SK-N-MC (cell line): ENCODE measurements around the gene A4GALT.
A peak's percentile ranks its signal among the peaks of the same experiment; 100 is the strongest.

Experiments
- DNase-seq: peaks from one replicate; pipeline ENCODE4 v3.0.0-alpha.2; 2011; ENCODE audit warnings: low read depth, low spot score
- H3K27ac ChIP-seq: fragments of 200-600 bp; sonication (generic); 2 replicates; pipeline ENCODE4 v1.5.1; 2016; ENCODE audit warnings: mixed run types
- H3K36me3 ChIP-seq: fragments of 200-600 bp; sonication (generic); 2 replicates; pipeline ENCODE4 v1.6.1; 2017; ENCODE audit warnings: antibody characterized with exemption, low read length, mixed read lengths; ENCODE audit not compliant: insufficient read depth
- H3K4me3 ChIP-seq: fragments of 200-600 bp; sonication (generic); 2 replicates; pipeline ENCODE4 v1.5.1; 2016
- H3K9ac ChIP-seq: fragments of 200-600 bp; sonication (generic); 2 replicates; pipeline ENCODE4 v1.8.0; 2017; ENCODE audit warnings: mixed run types, mixed read lengths; ENCODE audit not compliant: insufficient read length
- H3K9me3 ChIP-seq: fragments of 200-600 bp; sonication (generic); 2 replicates; pipeline ENCODE4 v1.6.1; 2017; ENCODE audit warnings: low read depth, mild to moderate bottlenecking, antibody characterized with exemption, low read length, moderate library complexity, mixed read lengths
- EZH2 ChIP-seq: fragments of 200-600 bp; sonication (generic); IDR thresholded peaks from one replicate; pipeline ENCODE4 v1.6.1; 2017; ENCODE audit warnings: antibody characterized with exemption
- FOXP2 ChIP-seq: optimal IDR thresholded peaks from 2 replicates; pipeline ENCODE3; 2011; ENCODE audit warnings: mild to moderate bottlenecking, moderate library complexity; ENCODE audit not compliant: insufficient read depth; ENCODE audit errors: extremely low read length, control extremely low read depth
- POLR2AphosphoS5 ChIP-seq: IDR thresholded peaks from 2 replicates; pipeline ENCODE4 v1.6.1; 2012; ENCODE audit warnings: mild to moderate bottlenecking, low read depth, low read length, borderline replicate concordance

A4GALT gene

DNA sequence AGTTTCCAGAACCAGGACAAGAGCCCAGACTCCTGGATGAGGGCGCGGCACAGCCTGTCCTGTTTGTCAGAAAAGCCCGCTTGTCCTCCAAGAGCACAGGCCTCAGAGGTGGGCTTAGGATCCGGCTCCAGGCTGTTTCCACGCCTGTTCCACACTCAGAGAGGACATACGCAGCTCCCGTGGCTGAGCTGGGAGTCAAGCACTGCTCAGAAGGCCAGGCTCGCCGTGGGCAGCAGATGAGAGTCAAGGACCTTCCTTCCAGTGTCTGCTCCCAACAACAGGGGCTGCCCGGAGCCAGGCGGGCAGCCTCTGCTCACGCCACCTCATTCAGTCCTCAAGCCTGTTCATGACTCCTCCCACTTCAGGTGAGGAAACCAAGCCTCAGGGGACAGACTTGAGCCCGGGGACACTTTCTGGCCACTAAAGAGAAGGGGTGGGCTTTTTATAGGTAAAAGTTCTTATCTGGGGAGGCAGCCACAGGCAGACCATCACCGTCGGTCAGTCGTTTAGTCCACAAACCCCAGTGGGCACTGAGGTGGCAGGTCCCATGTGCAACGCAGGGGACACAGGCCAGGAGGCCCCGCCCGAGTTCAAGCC is 75.2 kb downstream of the A4GALT start:
- H3K9ac ChIP-seq, result peak overlapping the region; percentile 49
- H3K9me3 ChIP-seq, result no peaks in the 10 kb centered on the region
- peak overlapping the region; percentile 42; the same call in 1 of the 2 replicates for H3K4me3 ChIP-seq
- peak overlapping the region; percentile 76 for H3K27ac ChIP-seq
- H3K36me3 ChIP-seq, result no peaks in the 10 kb centered on the region
- TF ChIP-seq EZH2, result no peak
- no peak for DNase-seq

DNA sequence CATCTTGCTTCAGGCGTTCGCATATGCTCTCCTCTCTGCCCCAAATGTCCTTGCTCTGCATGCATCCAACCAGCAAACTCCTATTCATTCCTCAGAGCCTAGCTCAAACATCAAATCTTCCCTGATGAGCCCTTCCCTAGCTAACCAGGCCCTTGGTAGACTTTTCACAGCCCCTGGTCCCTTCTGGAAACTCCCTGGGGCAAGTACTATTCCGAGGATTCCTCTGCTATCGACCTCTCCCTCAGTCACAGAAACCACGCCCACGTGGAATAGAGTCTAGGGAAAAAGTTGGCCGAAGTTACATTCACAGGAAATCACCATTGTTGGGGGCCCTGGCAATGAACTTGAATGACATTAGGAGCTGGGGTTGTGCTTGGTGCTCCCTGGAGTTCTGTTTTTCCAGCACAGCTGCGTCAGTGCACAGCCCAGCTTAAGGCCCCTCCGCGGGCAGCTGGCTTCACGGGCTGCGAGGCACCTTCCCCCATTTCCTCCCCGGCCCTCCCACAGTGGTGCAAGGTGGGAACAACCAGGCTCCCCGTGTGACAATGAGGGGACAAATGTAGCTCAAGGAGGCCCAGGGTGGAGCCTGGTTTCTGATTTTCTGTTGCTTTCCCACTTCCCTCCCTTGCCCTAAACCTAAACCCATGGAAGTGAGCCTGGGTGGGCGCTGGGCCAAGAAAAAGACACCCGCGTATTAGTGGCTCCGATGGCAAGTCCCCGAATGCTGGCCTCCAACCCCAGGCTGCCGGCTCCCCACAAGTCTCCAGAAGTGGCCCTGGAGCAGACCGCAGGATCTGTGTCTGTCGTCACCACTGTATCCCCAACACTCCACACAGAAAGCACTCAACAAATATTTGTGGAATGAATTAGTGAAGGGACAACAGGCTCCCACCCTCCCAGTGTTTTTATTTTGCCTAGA is 76.0 kb downstream of the A4GALT start:
- no peaks in the 10 kb centered on the region for H3K9me3 ChIP-seq
- no peak for DNase-seq
- peak overlapping the region; percentile 49 for H3K9ac ChIP-seq
- peak overlapping the region; percentile 42 for H3K4me3 ChIP-seq
- no peaks in the 10 kb centered on the region for H3K36me3 ChIP-seq
- TF ChIP-seq EZH2 (no peak), POLR2AphosphoS5 (no peak), FOXP2 (no peak)
- H3K27ac ChIP-seq, result peak overlapping the region; percentile 76

DNA sequence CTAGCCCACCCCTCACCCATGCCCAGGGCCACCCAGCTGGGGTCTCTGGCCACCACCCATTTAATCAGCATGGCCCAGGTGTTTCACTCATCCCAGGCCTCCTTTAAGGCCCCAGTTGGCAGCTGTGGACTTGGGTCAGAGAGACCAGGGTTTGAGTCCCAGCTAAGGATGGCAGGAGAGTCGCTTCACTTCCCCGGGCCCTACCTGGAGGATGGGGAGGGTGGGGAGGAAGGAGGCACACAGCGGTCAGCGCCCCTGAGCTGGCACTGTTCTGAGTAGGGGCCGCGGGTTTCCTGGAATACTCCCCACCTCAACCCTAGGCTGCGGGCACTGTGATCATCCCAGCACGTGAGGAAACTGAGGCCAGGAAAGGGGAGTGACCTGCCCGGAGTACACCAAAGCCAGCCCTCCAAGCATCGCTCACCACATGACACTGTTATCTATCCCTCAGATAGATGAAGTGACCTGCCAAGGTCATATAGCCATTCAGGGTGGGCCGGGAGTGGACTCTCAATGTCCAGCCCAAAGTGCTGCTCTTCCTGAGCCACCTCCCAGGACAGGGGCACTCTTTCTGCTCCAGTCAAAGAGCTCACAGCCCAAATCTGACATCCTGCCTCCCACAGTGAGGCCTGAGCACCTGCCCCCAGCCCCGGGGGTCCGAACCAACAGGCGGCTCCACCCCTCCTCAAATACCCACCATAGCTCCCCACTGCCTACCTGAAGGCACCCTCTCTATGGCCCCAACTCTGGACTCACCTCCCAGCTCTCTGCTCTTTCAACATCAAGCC is 76.8 kb downstream of the A4GALT start:
- H3K9me3 ChIP-seq, result no peaks in the 10 kb centered on the region
- H3K36me3 ChIP-seq, result no peaks in the 10 kb centered on the region
- H3K27ac ChIP-seq, result no peak overlapping the region
- no peak overlapping the region for H3K9ac ChIP-seq
- TF ChIP-seq POLR2AphosphoS5 (no peak), EZH2 (no peak), FOXP2 (no peak)
- no peak overlapping the region for H3K4me3 ChIP-seq
- DNase-seq, result no peak

DNA sequence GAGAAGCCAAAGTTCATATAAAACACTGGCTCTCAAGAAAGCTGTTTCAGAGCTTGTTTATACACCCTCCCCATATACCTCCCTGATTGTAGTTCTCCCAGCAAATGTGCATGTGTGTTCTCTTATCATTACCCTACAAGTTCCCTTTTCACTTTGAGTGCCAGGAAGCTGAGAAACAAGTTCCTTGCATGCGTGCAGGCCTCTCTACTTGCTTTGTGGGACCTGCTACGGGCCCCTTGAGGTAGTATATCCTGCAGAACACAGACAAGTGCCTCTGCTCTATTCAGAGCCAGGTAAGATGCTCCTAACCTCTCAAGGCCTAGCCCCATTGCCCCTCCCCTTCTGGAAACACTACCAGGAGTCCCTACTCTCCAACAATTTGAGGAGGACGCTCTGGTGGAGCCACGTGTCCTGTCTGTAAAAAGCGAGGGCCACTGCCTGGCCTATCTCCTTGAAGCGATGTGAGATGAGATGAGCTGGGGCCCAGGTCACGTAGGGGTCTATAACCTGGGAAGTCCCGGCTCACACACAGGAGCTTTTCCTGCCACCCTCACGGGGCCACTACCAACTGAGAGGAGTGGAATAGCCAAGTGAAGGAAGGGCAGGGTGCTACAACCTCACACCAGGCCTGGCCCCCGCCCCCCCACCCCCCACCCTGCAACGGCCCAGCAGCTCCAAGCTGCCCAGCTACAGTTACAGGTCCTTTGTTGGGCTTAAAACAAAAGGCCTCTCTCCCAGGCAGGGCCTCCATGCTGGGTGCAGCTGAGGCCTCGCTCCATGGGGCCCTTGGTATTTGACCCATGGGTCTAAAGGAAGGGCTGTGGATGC is 77.7 kb downstream of the A4GALT start:
- Histone ChIP-seq H3K9me3 (no peaks in the 10 kb centered on the region), H3K4me3 (no peak overlapping the region), H3K36me3 (no peaks in the 10 kb centered on the region), H3K27ac (no peak overlapping the region), H3K9ac (no peak overlapping the region)
- TF ChIP-seq FOXP2 (no peak), POLR2AphosphoS5 (no peak), EZH2 (no peak)
- no peak for DNase-seq
